Raji (cell line): ENCODE data around the gene GPAM.

Experiments used
- POLR2A ChIP-seq: IDR thresholded peaks from 2 replicates; pipeline ENCODE4 v1.6.1; 2011; ENCODE audit warnings: low read depth, low read length, control low read depth; ENCODE audit not compliant: insufficient read depth

The GPAM gene

DNA sequence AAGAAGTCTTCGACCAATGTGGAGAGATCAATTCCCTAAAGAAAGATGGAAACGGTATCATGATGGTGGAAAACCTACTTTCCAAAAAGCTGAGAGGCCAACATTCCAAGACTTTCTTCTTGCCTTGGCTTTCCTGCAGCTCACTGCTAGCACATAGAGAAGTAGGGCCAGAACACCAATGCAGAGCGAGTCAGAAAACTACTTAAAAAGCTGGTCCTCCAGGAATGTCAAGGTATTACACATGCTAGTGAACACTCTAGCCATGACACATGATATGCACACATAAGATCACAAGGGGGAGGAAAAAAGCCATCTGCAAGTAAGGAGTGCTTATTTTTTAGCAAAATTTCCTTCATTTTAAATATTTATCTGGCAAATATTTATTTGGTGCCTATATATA is 22.7 kb downstream of the GPAM start:
- no peak for TF ChIP-seq POLR2A

DNA sequence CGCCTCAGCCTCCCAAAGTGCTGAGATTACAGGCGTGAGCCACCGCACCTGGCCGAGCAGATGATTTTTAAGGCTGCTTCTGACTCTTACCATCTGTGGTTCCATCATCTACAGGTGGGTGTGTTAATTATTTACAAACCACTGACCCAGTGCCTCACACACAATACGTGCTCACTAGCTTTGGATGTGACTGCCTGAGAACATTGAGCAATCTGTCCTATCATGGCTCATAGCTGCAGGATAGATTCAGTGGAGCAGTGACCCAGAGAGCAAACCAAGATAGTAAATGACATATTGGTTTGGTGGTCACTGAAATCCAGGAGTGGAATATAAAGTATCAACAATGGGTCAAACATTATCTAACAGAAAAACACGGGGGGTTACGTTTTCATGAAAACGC is 24.1 kb downstream of the GPAM start:
- TF ChIP-seq POLR2A = no peak

DNA sequence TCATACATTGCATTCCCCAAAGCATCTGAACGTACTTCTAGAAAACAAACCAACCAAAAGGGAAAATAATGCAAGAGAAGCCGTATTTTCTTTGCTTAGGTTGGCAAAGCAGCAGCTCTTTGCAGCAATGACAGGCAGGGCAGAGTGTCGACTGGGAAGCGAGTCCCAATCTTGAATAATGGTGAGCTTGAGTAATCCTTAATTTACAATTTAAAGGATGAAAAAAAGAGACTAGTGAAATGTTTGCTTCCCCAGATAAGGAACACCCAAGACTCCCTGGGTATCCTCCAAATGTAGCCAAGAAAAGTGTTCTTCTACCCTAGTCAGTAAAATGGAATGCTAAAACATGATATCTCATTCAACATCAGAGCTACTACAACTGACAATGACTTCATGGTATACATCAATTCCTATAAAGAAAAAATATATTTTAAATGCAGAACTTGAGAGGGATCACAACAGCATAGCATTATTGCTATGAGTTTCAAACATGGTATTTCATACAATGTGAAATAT is 32.0 kb downstream of the GPAM start:
- no peak for TF ChIP-seq POLR2A

DNA sequence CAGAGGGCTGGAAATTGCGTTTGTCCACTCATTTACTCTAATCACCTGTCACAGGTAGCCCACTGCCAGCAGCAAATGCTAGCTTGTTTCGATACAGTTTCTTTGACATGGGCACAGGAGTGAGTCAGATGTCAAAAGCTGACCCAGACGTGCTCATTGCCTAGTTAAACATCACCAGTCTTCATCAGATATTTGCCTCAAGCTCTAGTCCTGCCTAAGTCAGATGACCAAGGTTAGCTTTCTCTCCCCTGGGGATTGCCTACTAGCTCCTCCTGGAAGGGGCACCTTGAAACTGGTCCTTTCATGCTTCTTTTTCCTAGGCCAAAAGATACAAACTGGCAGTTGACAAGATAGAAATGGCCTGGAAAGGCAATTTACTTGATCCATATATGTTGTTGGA is 35.2 kb downstream of the GPAM start:
- no peak for TF ChIP-seq POLR2A

DNA sequence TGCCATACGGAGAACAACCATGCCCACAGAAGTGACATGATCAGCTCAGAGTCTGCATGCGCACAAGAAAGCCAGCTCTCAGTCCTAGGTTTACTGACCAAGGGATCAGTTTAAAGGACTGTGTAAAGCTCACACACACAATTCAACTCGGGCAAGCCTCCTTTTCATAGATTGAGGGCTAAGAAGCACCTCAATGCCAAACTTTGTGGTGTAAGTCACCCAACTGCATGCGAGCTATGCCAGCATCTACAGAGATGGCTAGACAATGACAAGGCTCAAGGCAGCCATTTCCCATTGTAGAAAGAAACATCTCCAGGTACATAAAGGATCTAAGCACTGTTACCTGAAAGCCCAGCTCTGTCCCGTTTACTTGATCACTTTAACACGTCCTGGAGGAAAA is 36.8 kb downstream of the GPAM start:
- TF ChIP-seq POLR2A = no peak

DNA sequence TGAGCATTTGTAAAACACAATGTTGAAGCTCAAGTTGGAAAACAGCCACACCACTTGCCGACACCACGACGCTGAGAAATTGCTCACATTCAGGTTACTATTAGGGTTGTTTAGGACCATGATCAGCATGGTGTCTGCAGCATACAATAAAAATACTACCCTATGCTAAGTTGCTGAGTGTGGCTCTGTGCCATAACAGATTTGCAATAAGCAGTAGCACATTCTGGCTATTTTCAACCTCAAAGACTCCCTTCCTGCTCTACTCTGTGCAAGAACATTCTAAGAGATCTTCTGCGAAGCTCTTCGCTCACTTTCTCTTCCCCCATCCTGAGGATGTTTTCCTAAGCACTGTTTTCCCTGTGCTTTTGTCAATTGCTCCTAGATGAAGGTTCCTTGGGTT is 38.3 kb downstream of the GPAM start:
- TF ChIP-seq POLR2A = no peak

DNA sequence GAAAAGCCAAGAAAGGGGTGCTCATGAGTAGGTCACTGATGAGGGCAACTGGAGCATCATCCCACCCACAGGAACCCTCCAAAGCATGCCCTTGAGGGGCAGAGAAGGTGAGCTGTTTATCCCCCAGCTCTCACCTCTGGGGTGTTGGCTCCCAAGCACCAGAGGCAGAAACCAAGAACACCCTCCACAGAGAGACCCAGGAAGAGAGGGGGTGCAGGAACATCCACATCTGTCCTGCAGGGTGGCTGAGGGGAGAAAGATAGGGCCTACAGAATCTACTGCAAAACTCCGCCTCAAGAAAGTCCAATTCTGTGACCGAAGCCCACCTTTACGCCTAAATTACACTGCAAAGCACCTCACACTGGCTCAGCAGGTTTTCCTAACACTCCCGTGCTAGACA is 40.1 kb downstream of the GPAM start:
- no peak for TF ChIP-seq POLR2A

DNA sequence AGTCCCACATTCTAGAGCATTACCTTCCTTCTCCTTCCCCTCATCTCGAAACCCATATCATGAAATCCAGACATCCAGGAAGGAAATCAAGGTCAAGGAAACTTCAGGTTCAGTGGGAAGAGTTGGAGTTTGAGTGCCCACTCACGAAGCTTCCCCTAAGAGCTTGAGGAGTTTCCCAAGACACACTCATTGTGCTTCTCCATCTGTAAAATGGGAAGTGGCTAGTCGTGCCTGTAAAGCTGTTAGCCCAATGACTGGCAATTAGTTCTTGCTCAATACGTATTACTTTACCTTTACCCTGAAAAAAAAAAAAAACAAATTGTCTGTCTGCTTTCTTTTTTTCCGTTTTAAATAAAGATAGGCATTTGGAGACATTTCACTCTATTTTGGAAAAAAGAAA is 42.3 kb downstream of the GPAM start:
- TF ChIP-seq POLR2A = no peak

DNA sequence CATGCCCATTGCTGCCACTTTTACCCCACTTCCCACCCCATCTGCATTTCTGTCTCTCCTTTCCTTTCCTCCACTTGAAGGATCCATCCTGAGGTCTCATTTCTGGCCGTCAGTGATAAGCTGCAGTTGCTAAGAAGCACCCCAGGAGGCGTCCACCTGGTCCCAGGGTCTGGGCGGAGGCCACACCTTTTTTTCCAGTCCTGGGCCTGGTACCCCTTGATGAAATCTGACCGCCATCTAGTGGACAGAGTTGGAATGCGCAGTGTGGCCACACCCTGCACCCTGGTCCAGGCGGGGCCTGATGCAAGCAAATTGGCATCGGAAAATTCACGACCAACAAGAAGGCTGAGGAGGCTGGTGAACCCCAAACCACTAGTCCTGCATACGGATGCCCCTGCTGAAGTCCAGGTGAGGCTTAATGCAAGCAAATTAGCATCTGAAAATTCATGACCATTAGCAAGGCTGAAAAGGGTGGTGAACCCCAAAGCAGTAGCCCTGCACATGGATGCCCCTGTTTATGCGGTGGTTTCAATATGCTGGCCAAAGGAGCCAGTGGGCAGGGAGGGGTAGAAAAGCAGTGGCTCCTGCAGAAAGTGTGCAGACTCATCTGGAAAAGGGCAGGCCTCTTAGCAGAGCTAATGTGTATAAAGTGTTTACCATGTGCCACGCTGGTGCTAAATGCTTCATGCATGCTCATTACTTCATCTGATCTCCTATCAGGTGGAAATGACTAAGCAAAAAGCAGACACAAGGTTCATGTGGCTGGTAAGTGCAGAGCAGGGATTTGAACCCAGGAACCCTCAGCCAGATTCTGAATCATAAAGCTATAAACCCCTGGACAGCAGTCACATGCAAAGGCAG is 43.2 kb downstream of the GPAM start:
- TF ChIP-seq POLR2A = no peak

DNA sequence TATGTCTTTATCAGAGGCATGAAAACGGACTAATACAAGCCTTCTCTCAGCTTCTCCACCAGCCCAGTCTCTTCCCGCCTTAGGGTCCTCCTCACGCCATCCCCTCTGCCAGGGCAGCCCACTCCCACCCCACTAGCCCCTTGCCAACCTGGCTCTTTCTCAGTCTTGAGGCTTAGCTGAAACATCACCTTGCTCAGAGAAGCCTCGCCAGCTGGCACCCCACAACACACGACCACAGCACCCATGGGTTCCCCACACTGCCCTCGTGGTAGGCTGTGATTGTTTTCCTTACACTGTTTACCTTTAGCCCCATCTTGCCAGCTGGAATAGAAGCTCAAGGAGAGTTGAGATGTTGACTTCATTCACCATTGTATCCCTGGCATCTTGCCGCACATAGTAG is 44.4 kb downstream of the GPAM start:
- TF ChIP-seq POLR2A = no peak

DNA sequence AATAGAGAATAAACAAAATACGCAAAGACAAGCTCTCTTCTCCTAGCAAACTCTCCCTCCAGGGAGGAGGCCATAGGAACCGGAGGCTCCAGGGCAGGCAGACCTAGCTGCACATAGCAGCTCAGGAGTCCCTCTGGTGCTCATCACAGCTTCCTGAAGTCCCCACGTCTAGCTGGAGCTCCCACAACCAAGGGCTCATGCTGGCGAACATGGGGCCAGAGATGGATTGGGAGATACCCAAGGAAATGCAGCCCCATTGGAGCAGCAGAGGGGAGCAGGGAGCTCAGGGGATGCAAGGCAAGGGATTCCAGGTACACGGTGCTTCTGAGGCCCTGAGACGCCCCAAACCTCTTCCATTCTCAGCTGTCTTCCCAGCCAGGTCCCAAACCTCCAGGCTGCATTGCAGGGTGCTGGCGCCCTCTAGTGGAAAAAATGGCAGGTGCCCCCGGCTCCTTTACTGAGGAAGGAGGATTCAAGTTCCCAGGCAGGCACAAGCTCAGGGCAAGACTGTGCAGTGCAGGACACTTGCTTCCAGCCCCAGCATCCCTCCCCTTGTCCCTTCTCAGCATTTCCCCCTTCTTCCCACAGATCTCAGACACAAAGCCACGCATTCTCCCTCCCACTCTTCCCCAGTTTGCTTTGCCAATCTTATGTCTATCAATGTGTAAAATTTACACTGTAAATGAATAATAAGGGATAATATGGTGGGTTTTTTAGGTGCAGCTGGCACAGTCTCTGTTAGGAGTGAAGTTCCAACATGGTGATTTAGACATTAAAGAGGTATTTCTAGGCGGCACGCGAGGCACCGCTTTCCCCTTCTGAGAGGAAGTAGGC is 46.2 kb downstream of the GPAM start:
- TF ChIP-seq POLR2A = no peak

DNA sequence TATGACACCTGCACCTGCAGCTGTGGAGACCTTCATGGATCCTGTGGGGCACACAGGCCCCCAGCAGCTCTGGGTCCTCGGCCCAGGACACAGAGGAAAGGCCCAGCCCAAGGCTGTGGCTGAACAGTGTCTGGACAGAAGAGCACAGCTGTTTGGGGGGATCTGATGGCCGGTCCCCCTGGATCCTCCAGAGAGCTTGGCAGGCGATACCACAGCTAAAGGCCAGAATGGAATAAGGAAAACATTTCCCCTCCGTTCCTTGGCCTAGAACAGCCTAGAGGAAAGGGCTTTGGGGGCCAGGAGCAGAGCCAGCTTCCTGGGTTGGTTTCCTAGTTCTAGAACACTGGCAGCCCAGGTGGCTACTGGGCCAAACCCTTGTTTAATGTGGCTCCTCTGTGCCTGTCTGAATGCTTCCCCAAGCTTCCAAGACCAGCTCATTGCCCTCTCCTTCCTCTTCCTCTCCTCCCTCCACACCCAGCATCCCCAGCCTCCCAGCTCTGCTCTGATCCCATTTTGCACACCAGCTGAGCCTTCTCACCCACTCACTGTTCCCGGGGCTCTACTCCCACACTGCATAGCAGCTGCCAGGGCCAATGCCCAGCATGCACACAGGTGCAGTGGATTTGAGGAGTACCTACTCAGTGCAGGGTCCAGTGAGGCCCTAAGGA is 46.9 kb downstream of the GPAM start:
- no peak for TF ChIP-seq POLR2A

DNA sequence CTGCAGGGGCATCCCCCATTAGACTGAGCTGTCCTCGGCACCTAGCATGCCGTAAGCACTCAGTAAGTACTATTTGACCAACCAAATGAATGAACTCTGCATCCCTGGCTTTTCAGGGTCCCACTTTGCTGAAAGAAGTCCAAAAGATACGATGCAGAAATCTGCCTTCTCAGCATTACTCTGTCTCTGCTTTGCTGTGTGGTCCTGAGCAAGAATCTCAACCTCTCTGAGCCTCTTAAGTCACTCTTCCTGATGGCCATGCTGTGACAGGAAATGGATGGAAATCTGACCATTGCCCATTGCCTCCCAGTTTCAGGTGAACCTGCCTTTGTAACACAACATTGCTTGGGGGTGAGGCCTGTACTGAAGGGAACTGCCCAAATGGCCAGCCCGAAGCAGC is 48.0 kb downstream of the GPAM start:
- no peak for TF ChIP-seq POLR2A

DNA sequence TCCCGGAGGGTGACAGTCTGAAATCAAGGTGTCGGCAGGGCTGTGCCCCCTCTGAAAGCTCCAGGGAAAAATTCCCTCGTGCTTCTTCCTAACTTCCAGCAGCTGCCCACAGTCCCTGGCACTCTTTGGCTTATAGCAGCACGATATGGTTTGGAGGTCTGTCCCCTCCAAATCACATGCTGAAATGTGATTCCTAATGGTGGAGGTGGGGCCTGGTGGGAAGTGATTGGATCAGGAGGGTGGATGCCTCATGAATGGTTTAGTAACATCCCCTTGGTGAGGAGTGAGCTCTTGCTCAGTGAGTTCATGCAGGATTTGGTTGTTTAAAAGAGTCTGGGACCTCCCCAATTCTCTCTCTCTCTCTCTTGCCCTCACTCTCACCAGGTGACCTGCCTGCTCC is 51.1 kb downstream of the GPAM start:
- no peak for TF ChIP-seq POLR2A

DNA sequence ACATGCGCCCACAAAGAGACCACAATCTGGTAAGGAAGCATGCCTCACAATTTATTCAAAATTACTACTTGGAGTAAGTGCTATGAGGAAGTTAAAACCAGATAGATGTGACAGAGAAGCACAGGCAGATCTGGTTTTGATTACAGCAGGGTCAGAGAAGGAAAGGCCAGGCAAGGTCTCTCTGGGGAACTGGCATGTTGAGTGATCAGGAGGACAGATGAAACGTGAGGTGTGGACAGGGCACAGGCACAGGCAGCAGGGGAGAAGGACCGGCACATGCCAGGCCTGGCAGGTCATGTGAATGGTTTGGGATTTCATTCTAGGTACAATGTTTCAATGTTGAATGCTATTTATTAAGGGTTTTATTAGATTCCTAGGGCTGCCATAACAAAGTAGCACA is 51.6 kb downstream of the GPAM start:
- no peak for TF ChIP-seq POLR2A
